Activated T-cell treated with anti-CD3 and anti-CD28 coated beads, Interleukin-2, amount 50 U/mL, for 4 hours (primary cell): ENCODE data around the gene ANKLE2. TPM values are rescaled to one million over a fixed set of nuclear protein-coding genes. Genes with fewer than 3 reads are reported as not detected.
"Not testable (repeated sequence)": the region's sequence is repeated elsewhere in the genome, so short reads cannot be mapped to it uniquely, and the experiment has no call there.

ENCODE experiments used
- ATAC-seq, 2 donors: fragments of 200-7000 bp; cut with Tn5 transposase; one replicate each; pipeline ENCODE4 v1.10.0; 2021
- DNase-seq: peaks from one replicate; pipeline ENCODE4 v3.0.0-alpha.2; 2020
- H3K27me3 Mint-ChIP-seq: one replicate; pipeline ENCODE4 v1.8.0; 2021; ENCODE audit warnings: low read depth, mixed read lengths
- H3K36me3 Mint-ChIP-seq: one replicate; pipeline ENCODE4 v1.8.0; 2022; ENCODE audit warnings: mixed read lengths; ENCODE audit not compliant: insufficient read depth
- H3K4me1 Mint-ChIP-seq: one replicate; pipeline ENCODE4 v1.8.0; 2021; ENCODE audit warnings: low read depth, mixed read lengths
- H3K4me3 Mint-ChIP-seq: one replicate; pipeline ENCODE4 v1.8.0; 2021; ENCODE audit warnings: mild to moderate bottlenecking, moderate library complexity, mixed read lengths
- H3K9me3 Mint-ChIP-seq: one replicate; pipeline ENCODE4 v1.8.0; 2021; ENCODE audit warnings: mixed read lengths
- total RNA-seq, 3 donors: library from RNA; stranded (reverse); gene quantifications; one replicate each; pipeline ENCODE4 v1.2.1, GENCODE V29; 2021

ANKLE2 gene
- total RNA-seq: 100 to 1,000 TPM in 2 of 3 donors, 10 to 100 TPM in 1; 96.7 to 112 (median 111) TPM

DNA sequence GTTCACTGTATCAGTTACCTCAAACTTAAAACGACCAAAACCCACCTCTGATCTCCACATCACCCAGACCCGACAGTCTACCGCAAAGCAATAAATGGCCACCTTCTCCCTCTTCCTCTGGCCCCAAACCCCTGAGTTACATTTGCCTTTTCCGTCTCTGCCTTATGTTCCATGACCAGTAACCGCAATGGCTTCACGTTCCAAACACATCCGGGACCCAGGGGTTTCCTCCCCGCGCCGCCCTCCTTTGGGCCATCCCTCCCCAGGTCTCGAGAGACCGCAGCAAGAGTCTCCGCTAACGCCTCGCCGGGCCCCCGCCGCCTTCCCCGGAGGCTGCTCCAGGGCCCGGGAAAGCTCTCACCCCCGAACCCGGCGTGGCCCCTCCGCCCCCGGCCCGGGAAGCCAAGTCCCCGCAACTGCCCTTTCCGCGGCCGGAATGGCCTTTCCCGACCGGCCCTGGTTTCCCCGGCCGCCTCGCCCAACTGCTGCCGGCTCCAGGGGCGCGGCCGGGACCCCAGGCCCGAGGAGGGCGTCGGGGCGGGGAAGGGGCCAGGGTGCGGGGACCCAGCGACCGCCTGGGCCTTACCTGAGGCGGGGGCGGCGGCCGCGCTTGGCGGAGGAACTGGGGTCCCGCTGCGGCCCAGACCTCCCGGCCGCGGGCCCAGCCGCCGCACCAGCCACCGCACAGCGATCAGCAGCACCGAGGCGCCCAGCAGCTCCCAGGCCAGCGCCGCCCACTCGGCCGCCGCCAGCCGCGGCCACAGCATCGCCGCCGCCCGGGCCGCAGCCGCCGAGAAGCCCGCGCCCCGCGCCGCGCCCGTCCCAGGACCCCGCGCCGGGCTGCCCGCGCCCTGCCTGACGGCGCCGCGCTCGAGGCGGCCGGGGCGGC is at the start of gene ANKLE2:
ANKLE2 (minus strand) TSS at position 801 of the 889 bp plus-strand sequence; CDS start at position 767, 34 bp downstream.
- Mint-ChIP-seq H3K4me1 (peaks cover 22% of the 10 kb centered on the region), H3K4me3 (peak within 1 kb of the TSS; percentile 93), H3K36me3 (peaks cover 12% of the 10 kb centered on the region), H3K27me3 (no peaks in the 10 kb centered on the region), H3K9me3 (no peaks in the 10 kb centered on the region)
- ATAC-seq (peak; percentile 48 to 52), DNase-seq (peak; percentile 57)

DNA sequence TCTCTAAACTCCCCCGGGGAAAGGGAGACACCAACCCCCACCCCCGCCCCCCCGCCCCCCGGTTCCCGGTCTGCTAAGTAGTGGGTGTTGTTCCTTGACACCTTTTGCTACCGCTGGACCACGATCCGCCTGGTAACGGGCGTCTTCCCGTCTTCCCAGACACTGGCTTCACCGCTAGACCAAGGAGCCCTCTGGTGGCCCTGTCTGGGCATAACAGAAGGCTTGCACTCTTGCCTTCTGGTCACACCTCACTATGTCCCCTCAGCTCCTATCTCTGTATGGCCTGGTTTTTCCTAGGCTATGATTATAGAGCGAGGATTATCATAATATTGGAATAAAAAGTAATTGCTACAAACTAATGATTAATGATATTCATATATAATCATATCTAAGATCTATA is 47.8 kb upstream of the ANKLE2 start:
- not testable (repeated sequence) for H3K4me3 Mint-ChIP-seq, ATAC-seq, H3K27me3 Mint-ChIP-seq, H3K9me3 Mint-ChIP-seq, DNase-seq
- Mint-ChIP-seq H3K36me3 (peaks cover 43% of the 10 kb centered on the region), H3K4me1 (peaks cover 17% of the 10 kb centered on the region)

DNA sequence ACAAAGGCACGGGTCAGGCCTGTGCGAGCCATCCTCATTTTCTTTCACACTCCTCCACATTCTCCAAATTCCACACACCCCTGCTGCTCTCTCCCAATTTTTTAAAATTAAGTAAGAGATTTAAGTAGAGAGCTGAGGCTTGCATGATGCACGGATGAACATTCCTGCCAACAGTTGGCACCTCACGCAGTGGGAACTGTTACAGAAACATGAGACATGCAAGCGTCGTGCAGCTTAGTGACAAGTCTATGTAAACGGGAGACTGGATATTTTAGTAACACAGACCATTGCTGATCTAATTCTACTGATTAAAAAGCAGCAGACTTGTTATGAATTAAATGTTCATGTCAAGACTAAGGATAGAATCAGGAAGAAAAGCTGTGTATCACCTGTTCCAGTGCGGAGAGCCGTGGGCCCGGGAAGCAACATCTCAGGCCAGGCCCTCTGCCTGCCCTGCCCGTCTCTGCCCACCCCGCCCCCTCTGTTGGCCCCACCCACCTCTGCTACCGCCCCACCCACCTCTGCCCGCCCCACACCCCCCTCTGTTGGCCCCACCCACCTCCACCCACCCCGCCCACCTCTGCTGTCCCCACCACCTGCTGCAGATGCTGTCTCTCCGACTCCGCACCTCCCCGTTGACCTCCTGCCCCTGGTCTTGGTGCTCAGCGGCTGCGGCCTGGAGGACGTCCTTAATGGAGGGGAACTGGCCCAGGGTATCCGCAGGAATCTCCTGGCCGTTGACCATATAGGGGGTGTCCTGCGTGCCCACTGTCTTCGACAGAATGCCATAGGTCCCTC is 45.9 kb upstream of the ANKLE2 start:
- ATAC-seq (no peak), DNase-seq (no peak)
- Mint-ChIP-seq H3K9me3 (no peaks in the 10 kb centered on the region), H3K27me3 (no peaks in the 10 kb centered on the region), H3K4me3 (no peak overlapping the region), H3K4me1 (peaks cover 15% of the 10 kb centered on the region), H3K36me3 (peaks cover 48% of the 10 kb centered on the region)

DNA sequence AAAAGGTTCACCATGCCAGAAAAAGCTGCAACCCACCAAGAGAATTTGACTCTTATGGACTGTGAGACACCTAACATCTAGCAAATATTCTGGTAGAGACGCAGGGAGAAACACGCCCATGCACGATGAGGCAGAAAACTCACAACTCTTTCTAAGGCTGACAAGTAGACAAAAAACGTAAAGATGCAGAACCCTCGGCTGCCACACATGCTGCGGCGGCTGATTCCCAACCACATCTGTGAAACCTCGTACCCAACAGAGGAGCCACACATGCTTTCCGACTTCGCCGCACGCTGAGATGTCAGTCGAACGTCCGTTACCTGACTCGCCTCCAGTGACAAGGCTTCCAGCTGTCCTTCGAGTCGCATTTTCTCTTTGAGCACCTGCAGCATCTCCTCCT is 45.2 kb upstream of the ANKLE2 start:
- ATAC-seq (peak; percentile 63 to 75), DNase-seq (peak; percentile 28)
- Mint-ChIP-seq H3K4me1 (peaks cover 11% of the 10 kb centered on the region), H3K4me3 (no peak overlapping the region), H3K36me3 (peaks cover 42% of the 10 kb centered on the region), H3K9me3 (no peaks in the 10 kb centered on the region), H3K27me3 (no peaks in the 10 kb centered on the region)

DNA sequence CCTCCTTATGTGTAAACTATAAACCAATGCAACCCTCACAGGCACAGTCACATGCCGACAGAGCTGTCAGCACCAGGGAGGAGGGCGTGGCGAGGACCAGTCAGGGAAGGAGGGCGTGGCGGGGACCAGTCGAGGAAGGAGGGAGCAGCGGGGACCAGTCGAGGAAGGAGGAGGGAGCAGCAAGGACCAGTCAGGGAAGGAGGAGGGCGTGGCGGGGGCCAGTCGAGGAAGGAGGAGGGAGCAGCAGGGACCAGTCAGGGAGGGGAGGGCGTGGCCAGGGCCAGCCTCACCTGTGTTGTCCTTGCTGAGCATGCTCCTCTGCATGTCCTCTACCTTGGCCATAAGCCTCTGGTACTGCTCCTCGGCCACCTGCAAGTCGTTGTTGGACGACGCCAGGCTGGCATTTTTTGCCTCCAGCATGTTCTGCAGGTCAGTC is 42.8 kb upstream of the ANKLE2 start:
- Mint-ChIP-seq H3K36me3 (peaks cover 48% of the 10 kb centered on the region), H3K4me1 (peaks cover 11% of the 10 kb centered on the region), H3K27me3 (no peaks in the 10 kb centered on the region), H3K4me3 (no peak overlapping the region), H3K9me3 (no peaks in the 10 kb centered on the region)
- DNase-seq (no peak), ATAC-seq (no peak)

DNA sequence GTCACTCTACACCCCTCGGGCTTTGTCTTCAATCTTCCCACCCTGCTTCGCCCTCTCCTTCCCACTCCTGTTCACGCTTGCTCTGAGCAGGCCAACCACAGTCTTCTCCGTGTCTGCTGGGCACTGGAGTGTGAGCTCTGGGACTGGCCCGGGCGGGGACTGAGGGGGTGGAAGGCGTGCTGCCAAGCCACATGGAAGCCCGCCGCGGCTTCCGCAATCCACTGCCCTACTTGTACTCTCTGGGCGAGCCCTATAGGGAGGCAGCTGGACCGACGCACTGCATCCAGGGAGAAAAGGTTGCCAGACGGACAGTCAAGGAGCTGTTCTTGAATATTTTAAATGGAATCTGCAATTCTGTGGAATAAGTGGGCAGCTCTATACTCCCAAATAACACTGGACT is 42.3 kb upstream of the ANKLE2 start:
- Mint-ChIP-seq H3K9me3 (no peaks in the 10 kb centered on the region), H3K4me1 (peaks cover 11% of the 10 kb centered on the region), H3K27me3 (no peaks in the 10 kb centered on the region), H3K36me3 (peaks cover 48% of the 10 kb centered on the region), H3K4me3 (no peak overlapping the region)
- ATAC-seq (no peak), DNase-seq (no peak)

GRCh38 chr12:132803125-132803524 is 41.5 kb upstream of the ANKLE2 start:
- Mint-ChIP-seq H3K27me3 (no peaks in the 10 kb centered on the region), H3K36me3 (peaks cover 44% of the 10 kb centered on the region), H3K9me3 (no peaks in the 10 kb centered on the region), H3K4me1 (peaks cover 11% of the 10 kb centered on the region), H3K4me3 (no peak overlapping the region)
- ATAC-seq (no peak), DNase-seq (no peak)

DNA sequence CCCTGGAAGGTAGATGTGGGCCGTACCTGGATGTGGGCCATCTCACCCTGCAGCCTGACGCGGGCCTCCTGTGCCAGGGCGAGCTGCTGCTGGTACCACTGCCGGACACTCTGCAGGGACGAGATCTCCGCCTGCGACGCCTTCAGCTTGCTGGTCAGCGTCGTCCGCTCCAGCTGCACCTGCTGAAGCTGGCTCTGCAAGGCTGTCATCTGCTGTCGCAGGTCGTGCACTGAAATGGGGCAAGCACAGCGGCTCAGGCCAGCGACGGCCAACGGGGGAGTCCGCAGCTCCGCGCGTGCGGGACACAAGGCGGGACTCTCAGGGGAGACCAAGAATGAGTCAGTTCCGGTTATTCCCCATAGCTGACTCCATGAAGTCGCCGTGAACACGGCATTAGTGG is 40.1 kb upstream of the ANKLE2 start:
- Mint-ChIP-seq H3K27me3 (no peaks in the 10 kb centered on the region), H3K4me1 (peaks cover 5% of the 10 kb centered on the region), H3K4me3 (no peak overlapping the region), H3K9me3 (no peaks in the 10 kb centered on the region), H3K36me3 (peaks cover 41% of the 10 kb centered on the region)
- ATAC-seq: no peak
- no peak for DNase-seq

DNA sequence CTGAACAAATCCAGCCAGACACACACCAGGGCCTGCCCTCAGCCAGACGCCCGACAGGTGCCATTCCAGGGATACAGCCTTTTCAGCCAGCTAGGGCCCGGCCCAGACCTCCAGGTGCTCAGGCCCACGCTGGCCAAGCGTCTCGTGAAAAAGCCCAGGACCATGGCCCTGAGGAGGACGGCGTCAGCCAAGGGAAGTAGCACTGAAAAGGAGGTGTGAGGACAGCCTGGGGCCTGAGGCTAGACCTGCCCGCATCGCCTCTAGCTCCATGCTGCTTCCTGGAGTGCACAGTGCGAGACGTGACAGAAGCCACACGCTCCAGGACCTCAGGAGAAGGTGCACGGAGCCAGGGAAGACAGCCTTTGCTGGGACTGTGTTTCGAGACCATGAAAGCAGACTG is 37.2 kb upstream of the ANKLE2 start:
- Mint-ChIP-seq H3K4me1 (no peaks in the 10 kb centered on the region), H3K27me3 (no peaks in the 10 kb centered on the region), H3K36me3 (peaks cover 34% of the 10 kb centered on the region), H3K9me3 (no peaks in the 10 kb centered on the region), H3K4me3 (no peak overlapping the region)
- ATAC-seq (no peak), DNase-seq (no peak)

GRCh38 chr12:132797820-132798570 is 36.4 kb upstream of the ANKLE2 start:
- Mint-ChIP-seq H3K4me1 (no peaks in the 10 kb centered on the region), H3K4me3 (no peak overlapping the region), H3K27me3 (no peaks in the 10 kb centered on the region), H3K36me3 (peaks cover 28% of the 10 kb centered on the region), H3K9me3 (no peaks in the 10 kb centered on the region)
- no peak for ATAC-seq
- no peak for DNase-seq

- ATAC-seq (no peak), DNase-seq (no peak)
- peaks cover 18% of the 10 kb centered on the region for H3K36me3 Mint-ChIP-seq
- H3K27me3 Mint-ChIP-seq: no peaks in the 10 kb centered on the region
- H3K4me3 Mint-ChIP-seq: no peak overlapping the region
- H3K4me1 Mint-ChIP-seq: no peaks in the 10 kb centered on the region
- no peaks in the 10 kb centered on the region for H3K9me3 Mint-ChIP-seq
Measured at GRCh38 chr12:132795847-132796246, 34.2 kb upstream of the ANKLE2 start.

DNA sequence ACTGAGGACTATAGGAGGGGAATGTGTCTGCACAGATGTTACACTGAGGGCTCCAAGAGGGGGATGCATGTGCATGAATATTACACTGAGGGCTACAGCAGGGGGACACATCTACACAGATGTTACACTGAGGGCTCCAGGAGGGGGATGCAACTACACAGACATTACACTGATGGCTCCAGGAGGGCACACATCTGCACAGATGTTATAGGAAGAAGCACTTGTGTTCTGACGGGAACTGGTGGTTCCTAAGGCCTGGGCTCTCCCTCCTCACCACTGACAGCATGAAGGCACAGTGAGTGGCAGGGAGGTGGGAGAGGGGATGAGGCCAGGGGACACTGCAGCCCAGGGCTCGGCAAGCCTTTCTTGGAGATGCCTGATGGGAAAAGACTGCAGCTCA is 30.3 kb upstream of the ANKLE2 start:
- not testable (repeated sequence) for H3K27me3 Mint-ChIP-seq, DNase-seq, H3K9me3 Mint-ChIP-seq, H3K4me1 Mint-ChIP-seq, ATAC-seq, H3K4me3 Mint-ChIP-seq
- H3K36me3 Mint-ChIP-seq: peaks cover 28% of the 10 kb centered on the region

- no peak for DNase-seq
- no peaks in the 10 kb centered on the region for H3K27me3 Mint-ChIP-seq
- H3K36me3 Mint-ChIP-seq: peaks cover 40% of the 10 kb centered on the region
- H3K4me1 Mint-ChIP-seq: no peaks in the 10 kb centered on the region
- no peaks in the 10 kb centered on the region for H3K9me3 Mint-ChIP-seq
- ATAC-seq: no peak
- no peak overlapping the region for H3K4me3 Mint-ChIP-seq
Measured at GRCh38 chr12:132789099-132789471, 27.5 kb upstream of the ANKLE2 start.
